Stimulated activated CD8-positive, alpha-beta memory T cell treated with anti-CD3 and anti-CD28 coated beads, Interleukin-15, amount 100 ng/mL, for 1 hour (primary cell): ENCODE results near the gene DSP.

Experiments
- DNase-seq: peaks from one replicate; pipeline ENCODE4 v3.0.0-alpha.2; 2020; ENCODE audit warnings: low read depth

The DSP gene

DNA sequence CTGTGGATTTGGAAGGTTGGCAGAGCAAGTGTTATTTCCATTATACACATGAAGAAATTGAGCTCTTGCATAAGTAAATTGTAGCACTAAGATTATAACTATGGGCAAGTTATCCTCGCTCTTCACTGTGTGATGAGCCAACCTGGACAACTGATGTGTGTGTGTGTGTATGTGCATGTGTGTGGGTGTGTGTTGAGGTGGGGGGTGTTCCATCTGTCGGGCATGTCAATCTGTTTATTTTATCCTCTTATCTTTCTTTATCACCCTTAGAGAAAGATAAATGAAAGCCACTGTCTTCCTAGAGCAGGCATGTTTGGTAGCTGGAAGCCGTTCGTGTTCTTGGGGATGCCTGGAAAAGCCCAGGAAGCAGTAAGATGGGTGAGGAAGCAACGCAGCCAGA, 3.0 kb upstream of the DSP start:
- DNase-seq, result no peak

DNA sequence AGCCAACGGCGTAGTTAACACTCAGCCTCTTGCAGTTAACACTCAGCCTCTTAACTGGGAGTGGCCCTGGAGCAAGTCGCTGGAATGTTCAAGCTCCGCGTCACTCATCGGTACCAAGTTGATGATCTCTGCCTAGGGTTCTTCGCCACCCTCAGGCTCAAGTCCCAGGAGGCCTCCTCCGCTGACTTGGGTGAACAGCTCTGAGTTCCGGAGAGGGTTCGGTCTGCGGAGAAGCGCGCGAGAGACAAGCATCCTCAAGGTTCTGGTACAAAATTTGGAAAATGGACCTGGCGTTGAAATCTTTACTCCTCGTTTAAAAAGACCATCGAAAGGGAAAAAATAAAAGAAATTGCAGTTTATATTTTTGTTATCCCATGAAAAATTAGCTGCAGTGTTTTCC, 876 bp upstream of the DSP start:
- DNase-seq, result no peak

DNA sequence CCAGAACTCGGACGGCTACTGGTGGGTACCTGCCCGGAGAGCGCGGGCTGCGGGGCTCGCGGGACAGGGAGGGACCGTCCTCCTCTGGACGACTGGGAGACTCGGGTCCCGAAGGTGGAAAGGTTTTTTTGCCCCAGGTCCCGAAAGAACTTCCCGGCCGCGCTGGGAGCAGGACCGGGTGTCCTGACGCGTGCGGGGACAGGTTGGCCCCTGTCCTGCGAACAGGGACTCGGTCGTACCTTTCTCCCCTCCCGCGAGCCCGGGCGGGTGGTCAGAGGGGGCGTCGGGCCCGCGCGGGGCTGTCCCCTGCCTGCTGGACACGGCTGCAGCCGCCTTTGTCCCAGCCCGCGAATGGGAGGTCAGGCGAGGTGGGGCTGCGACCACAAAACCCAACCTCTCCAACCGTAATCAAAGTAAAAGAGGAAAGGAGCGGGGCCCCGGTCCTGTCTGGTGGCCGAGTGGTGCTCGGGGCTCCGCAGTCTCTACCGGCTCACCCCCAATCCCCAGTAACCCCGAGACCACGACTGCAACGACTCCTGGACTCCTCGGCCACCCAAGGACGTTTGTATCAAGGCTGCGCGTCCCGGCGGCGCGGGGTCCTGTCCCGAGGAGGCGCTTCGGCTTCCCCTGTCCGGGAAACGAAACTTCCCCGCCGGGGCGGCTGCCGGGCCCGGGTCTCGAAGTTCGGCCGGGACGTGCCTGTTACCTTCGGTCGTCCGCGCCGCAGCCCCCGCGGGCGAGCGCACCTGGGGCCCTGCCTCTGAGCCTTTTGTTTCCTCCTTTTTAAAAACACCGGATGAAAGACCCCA, 798 bp downstream of the DSP start:
- DNase-seq, result no peak

GRCh38 chr6:7542874-7543624, 1.6 kb downstream of the DSP start:
- no peak for DNase-seq

- no peak for DNase-seq
Observed at GRCh38 chr6:7543789-7544424, 2.4 kb downstream of the DSP start.

DNA sequence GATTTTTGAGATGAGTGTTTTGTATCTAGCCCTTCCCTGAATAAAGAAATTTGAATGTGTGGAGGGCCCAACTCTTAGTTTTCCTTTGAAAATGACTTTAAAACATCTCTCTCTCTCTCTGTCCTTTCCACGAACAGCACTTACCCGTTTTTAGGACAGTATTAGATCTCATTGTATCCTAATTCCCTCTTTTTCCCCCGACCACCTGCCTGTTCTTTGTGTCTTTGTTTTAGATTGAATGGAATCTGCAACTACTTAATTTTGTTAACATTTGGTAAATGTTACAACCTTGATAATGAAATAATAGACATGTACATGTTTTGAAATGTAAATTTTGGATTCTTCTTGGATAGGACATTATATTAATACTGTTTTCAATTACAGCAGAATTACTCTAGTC, 3.1 kb downstream of the DSP start:
- no peak for DNase-seq

DNA sequence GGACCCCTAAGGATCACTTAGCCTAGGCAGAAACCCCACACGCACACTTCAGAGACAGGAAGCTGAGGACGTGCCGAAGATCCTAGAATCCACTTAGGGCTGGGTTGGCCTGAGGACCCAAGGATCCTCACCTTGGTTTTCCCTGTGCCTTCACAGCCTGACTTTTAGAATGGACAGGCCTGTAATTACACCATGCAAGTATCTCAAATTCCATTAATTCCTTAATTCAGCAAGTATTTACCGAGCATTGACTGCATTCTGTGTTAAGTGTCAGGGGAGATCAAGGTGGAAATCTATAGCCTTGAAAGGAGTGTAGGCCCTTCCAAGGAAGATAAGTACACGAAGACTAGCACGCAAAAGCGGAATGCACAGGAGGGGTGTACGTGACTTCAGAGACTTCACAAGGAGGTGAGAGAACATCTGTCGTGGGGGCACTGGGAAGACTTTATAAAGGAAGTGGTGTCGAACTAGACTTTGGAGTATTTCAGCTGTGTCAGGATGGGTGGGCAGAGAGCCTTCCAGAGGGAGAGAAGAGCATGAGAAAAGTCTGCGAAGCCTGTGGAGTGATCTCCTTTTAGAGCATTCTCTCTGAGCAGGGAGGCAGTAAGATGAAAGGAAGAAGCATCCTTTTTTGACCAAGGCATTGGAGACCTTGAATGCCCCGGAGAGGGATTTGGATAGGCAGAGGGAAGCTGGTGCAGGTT, 4.0 kb downstream of the DSP start:
- DNase-seq, result no peak

- no peak for DNase-seq
Observed at GRCh38 chr6:7546020-7546369, 4.5 kb downstream of the DSP start.

DNA sequence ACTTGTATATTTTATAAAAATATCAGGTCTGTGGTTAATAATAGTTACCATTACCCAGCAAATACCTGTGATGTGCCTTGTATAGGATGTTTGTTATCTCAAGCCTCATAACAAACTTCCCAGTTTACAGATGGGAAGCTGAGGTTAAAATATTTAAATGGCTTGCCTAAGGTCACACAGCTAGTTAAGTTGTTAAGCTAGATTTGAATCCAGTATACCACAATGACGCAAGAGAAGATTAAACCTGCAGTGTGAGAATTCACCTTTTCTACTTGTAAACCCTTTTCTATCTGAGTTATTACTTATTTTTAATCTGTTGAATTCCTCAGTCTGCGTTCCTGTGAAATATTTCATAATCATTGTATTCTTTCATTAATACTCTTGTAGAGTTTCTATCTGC, 4.9 kb downstream of the DSP start:
- DNase-seq, result no peak

DNA sequence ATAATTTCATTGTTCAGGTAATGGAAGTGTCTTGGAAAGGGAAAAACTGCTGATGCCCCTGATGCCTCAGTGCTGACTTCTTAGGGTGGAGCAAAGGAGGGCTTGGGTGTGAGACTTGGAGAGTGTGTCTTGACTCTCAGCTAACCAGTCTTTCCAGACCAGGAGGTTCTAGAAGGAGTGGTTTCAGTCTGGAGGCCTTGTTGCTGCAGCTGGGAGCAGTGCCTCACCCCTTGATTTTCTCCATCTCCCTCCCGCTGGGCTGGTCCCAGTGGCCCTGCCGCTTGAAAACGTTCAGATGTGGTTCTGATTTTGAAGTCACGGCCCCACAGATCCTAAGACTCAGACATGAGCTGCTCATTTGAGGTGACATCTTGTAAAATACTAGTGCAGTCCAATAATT, 5.4 kb downstream of the DSP start:
- no peak for DNase-seq

GRCh38 chr6:7547315-7547714, 5.8 kb downstream of the DSP start:
- DNase-seq, result no peak

GRCh38 chr6:7550433-7550801, 8.9 kb downstream of the DSP start:
- no peak for DNase-seq

GRCh38 chr6:7554533-7555275, 13.2 kb downstream of the DSP start:
- no peak for DNase-seq

DNA sequence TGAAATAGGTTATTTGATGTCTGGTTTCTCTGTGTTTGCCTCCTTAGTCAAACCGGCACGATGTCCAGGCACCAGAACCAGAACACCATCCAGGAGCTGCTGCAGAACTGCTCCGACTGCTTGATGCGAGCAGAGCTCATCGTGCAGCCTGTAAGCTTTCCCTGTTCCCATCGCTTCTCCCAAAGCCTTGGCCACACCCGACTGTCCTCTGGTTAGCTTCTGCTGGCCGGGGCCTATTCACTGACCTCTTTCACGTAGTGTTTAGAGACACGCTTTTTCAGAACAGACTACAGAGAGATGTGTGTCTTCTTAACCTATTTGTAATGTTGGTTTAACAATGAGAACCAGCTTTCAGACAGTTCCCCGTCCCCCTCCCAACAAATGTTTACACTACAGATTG, 14.2 kb downstream of the DSP start:
- DNase-seq, result no peak

DNA sequence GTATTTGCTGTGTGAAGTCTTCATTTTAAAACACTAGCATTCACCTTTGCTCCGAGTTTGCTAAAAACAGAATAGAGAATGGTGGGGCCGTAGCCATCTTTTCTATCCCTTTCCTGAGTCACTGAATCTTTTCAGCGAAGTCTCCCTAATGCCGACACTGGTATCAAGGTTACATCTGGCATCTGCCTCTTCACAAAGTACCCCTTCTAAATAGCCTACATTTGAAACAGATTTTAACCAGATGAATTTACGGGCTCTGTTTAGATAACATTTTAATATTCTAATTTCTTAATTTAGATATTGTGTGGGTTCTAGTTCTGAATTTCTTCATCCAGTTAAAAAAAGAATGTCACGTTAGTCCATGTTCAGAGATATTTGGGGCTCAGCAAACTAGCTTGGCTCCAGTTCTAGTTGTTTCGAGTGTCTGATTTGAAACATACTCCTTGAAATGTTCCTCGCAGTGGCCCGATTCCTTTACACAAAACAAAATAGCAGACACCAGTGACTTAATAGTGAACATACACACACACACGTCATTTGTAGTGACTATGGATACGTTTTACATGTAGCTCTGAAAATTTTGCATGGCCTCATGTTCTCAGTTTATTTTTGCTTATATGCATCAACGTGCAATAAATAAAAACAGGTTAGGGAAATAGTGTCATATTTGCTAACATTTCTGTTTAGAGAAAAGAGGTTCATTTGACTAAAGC, 15.1 kb downstream of the DSP start:
- no peak for DNase-seq

- no peak for DNase-seq
Observed at GRCh38 chr6:7557652-7558051, 16.2 kb downstream of the DSP start.

- no peak for DNase-seq
Observed at GRCh38 chr6:7558781-7559180, 17.3 kb downstream of the DSP start.

- DNase-seq, result no peak
Observed at GRCh38 chr6:7559196-7559595, 17.7 kb downstream of the DSP start.

GRCh38 chr6:7559651-7560385, 18.3 kb downstream of the DSP start:
- DNase-seq, result no peak

DNA sequence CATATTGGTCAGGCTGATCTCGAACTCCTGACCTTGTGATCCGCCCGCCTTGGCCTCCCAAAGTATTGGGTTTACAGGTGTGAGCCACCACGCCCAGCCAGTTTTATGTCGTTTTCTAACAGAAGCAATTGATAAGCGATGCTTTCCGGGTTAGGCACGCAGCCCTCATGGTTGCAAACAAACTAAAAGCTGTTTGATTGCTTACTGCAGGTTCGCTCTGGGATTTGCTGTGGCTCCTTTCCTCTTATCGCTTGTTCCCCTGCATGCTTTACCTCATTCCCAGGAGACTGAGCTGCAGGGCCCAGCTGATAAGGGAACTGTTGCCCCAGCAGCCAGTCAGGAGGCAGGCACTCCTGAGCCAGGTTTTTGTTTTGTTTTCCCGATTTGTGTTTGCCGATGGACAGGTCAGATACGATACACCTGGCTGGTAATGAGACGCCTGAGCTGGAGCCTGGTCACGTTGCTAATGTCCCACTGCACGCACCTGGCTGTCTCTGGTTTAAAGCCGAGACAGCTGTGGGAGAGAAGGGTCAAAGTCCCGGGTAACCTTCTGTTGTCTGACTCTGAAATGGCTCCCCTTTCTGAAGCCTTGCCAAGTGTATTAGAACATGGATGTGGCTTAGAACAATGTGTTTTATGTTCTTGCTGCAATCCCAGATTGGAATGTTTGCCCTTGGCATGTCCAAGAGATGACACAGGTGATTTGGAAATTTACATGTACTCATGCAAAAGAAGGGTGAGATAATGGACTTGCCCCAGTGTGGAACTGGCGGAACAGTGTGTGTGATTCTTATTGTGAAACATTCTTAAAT, 19.9 kb downstream of the DSP start:
- no peak for DNase-seq
